Ectodermal cell (in vitro differentiated cells): ENCODE data around the gene ARHGAP4.
A peak's percentile ranks its signal among the peaks of the same experiment; 100 is the strongest.

ENCODE experiments used
- H3K27ac ChIP-seq: 2 replicates; pipeline ENCODE4 v1.7.0; 2013; ENCODE audit warnings: mild to moderate bottlenecking, low read depth, low read length; ENCODE audit not compliant: insufficient read depth, poor library complexity, severe bottlenecking
- H3K27me3 ChIP-seq: 2 replicates; pipeline ENCODE4 v1.7.0; 2013; ENCODE audit warnings: mild to moderate bottlenecking, low read length; ENCODE audit not compliant: insufficient read depth, control insufficient read depth, poor library complexity, severe bottlenecking
- H3K36me3 ChIP-seq: one replicate; pipeline ENCODE4 v1.7.0; 2013; ENCODE audit warnings: low read length; ENCODE audit not compliant: control insufficient read depth, insufficient read depth
- H3K4me1 ChIP-seq: one replicate; pipeline ENCODE4 v1.7.0; 2013; ENCODE audit warnings: low read length; ENCODE audit not compliant: control insufficient read depth, insufficient read depth
- H3K4me3 ChIP-seq: 2 replicates; pipeline ENCODE4 v1.7.0; 2013; ENCODE audit warnings: low read depth, low read length, control low read depth; ENCODE audit not compliant: insufficient read depth
- H3K9me3 ChIP-seq: 2 replicates; pipeline ENCODE4 v1.7.0; 2013; ENCODE audit warnings: mild to moderate bottlenecking, low read length, moderate library complexity; ENCODE audit not compliant: control insufficient read depth
- WGBS, 2 experiments: methylation state at CpG; one replicate each; pipeline ENCODE4 v1.1.7; 2013; ENCODE audit warnings: missing lambda C conversion rate in 2 of 2; 5-methylcytosine and 5-hydroxymethylcytosine counted together

Gene ARHGAP4

GRCh38 chrX:153932220-153932915 is 6.3 kb upstream of the ARHGAP4 start:
- Histone ChIP-seq H3K4me1 (peaks cover 7% of the 10 kb centered on the region), H3K9me3 (no peaks in the 10 kb centered on the region), H3K4me3 (no peak overlapping the region), H3K27ac (no peak overlapping the region), H3K36me3 (no peaks in the 10 kb centered on the region), H3K27me3 (no peaks in the 10 kb centered on the region)
- 93 to 94% methylated on average over 12 to 13 of the region's 13 CpGs for WGBS, 2 experiments

GRCh38 chrX:153931748-153932147 is 5.7 kb upstream of the ARHGAP4 start:
- 95 to 96% methylated on average over 13 of the region's 13 CpGs for WGBS, 2 experiments
- H3K36me3 ChIP-seq, result no peaks in the 10 kb centered on the region
- no peaks in the 10 kb centered on the region for H3K27me3 ChIP-seq
- H3K4me3 ChIP-seq, result no peak overlapping the region
- H3K9me3 ChIP-seq, result no peaks in the 10 kb centered on the region
- no peak overlapping the region for H3K27ac ChIP-seq
- H3K4me1 ChIP-seq, result peaks cover 13% of the 10 kb centered on the region

- no peak overlapping the region for H3K4me3 ChIP-seq
- no peaks in the 10 kb centered on the region for H3K9me3 ChIP-seq
- no peaks in the 10 kb centered on the region for H3K36me3 ChIP-seq
- H3K27ac ChIP-seq, result no peak overlapping the region
- peaks cover 18% of the 10 kb centered on the region for H3K4me1 ChIP-seq
- WGBS, 2 experiments, result 95 to 96% methylated on average over 8 of the region's 8 CpGs
- H3K27me3 ChIP-seq, result no peaks in the 10 kb centered on the region
Measured at GRCh38 chrX:153931151-153931550, 5.1 kb upstream of the ARHGAP4 start.

- H3K4me3 ChIP-seq, result no peak overlapping the region
- WGBS, 2 experiments, result 95 to 96% methylated on average over 31 of the region's 31 CpGs
- H3K27me3 ChIP-seq, result peaks cover 6% of the 10 kb centered on the region
- no peak overlapping the region for H3K27ac ChIP-seq
- H3K4me1 ChIP-seq, result peaks cover 18% of the 10 kb centered on the region
- H3K9me3 ChIP-seq, result no peaks in the 10 kb centered on the region
- H3K36me3 ChIP-seq, result no peaks in the 10 kb centered on the region
Measured at GRCh38 chrX:153930011-153930910, 4.2 kb upstream of the ARHGAP4 start.

GRCh38 chrX:153929576-153929975 is 3.5 kb upstream of the ARHGAP4 start:
- WGBS, 2 experiments, result 97 to 98% methylated on average over 10 of the region's 10 CpGs
- peaks cover 8% of the 10 kb centered on the region for H3K27me3 ChIP-seq
- no peak overlapping the region for H3K4me3 ChIP-seq
- H3K27ac ChIP-seq, result no peak overlapping the region
- H3K4me1 ChIP-seq, result peaks cover 18% of the 10 kb centered on the region
- no peaks in the 10 kb centered on the region for H3K36me3 ChIP-seq
- no peaks in the 10 kb centered on the region for H3K9me3 ChIP-seq

DNA sequence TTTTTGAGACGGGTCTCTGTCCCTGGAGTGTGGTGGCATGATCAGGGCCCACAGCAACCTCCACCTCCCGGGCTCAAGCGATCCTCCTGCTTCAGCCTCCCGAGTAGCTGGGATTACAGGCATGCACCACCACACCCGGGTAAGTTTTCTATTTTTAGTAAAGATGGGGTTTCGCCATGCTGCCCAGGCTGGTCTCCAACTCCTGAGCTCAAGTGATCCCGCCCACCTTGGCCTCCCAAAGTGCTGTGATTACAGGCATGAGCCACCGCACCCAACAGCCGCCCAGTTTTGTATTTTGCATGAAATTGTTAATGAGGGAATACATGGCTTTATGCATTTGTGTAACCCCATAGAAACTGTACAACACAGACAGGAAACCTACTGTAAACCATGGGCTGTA is 2.8 kb upstream of the ARHGAP4 start:
- H3K27me3 ChIP-seq, result peaks cover 8% of the 10 kb centered on the region
- no peak overlapping the region for H3K4me3 ChIP-seq
- H3K4me1 ChIP-seq, result peaks cover 15% of the 10 kb centered on the region
- H3K9me3 ChIP-seq, result no peaks in the 10 kb centered on the region
- no peak overlapping the region for H3K27ac ChIP-seq
- no peaks in the 10 kb centered on the region for H3K36me3 ChIP-seq
- 78 to 87% methylated on average over 5 to 9 of the region's 9 CpGs for WGBS, 2 experiments

- H3K27me3 ChIP-seq, result peaks cover 8% of the 10 kb centered on the region
- no peaks in the 10 kb centered on the region for H3K9me3 ChIP-seq
- no peaks in the 10 kb centered on the region for H3K36me3 ChIP-seq
- peak overlapping the region; percentile 47 for H3K4me3 ChIP-seq
- H3K4me1 ChIP-seq, result peaks cover 11% of the 10 kb centered on the region
- H3K27ac ChIP-seq, result peak overlapping the region; percentile 93
- 0% methylated on average over 75 to 76 of the region's 76 CpGs for WGBS, 2 experiments
Measured at GRCh38 chrX:153927922-153928760, 2.1 kb upstream of the ARHGAP4 start.

GRCh38 chrX:153927672-153927921 is 1.5 kb upstream of the ARHGAP4 start:
- 1 to 5% methylated on average over 8 of the region's 8 CpGs for WGBS, 2 experiments
- no peaks in the 10 kb centered on the region for H3K9me3 ChIP-seq
- H3K4me3 ChIP-seq, result peak overlapping the region; percentile 47
- H3K36me3 ChIP-seq, result no peaks in the 10 kb centered on the region
- peak overlapping the region; percentile 93 for H3K27ac ChIP-seq
- H3K27me3 ChIP-seq, result peaks cover 8% of the 10 kb centered on the region
- H3K4me1 ChIP-seq, result peaks cover 11% of the 10 kb centered on the region

- Histone ChIP-seq H3K27ac (peak overlapping the region; percentile 93), H3K27me3 (peaks cover 8% of the 10 kb centered on the region), H3K36me3 (no peaks in the 10 kb centered on the region), H3K4me1 (peaks cover 11% of the 10 kb centered on the region), H3K9me3 (no peaks in the 10 kb centered on the region), H3K4me3 (peak overlapping the region; percentile 47)
- 21 to 26% methylated on average over 31 of the region's 31 CpGs for WGBS, 2 experiments
Measured at GRCh38 chrX:153926858-153927671, 1.0 kb upstream of the ARHGAP4 start.
